ENCODE measurements around the gene PTCHD4.

The PTCHD4 gene

GRCh38 chr6:48099713-48100587, 11.0 kb downstream of the PTCHD4 start:
- no peak for DNase-seq

DNA sequence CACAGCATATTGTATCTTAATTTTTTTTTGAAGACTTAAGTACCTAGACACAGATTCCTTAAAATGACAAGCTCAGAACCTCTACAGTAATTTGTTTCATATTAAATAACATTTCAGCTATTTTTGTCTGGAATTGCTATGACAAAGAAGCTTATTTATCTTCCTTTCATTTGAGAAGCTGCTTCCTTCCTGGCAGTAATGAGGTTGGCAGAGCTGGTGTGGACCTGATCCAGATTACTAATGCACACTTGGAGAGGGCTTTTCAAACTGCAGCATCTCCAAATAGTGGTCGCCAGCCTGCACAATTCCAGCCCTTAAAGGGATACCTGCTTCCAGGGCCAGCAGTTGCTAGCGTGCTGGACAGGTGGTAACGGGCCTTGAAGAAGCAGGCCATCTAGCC, 12.1 kb downstream of the PTCHD4 start:
- no peak for DNase-seq

GRCh38 chr6:48092550-48093217, 18.3 kb downstream of the PTCHD4 start:
- no peak for DNase-seq

- DNase-seq, result no peak
Observed at GRCh38 chr6:48090546-48090945, 20.5 kb downstream of the PTCHD4 start.

DNA sequence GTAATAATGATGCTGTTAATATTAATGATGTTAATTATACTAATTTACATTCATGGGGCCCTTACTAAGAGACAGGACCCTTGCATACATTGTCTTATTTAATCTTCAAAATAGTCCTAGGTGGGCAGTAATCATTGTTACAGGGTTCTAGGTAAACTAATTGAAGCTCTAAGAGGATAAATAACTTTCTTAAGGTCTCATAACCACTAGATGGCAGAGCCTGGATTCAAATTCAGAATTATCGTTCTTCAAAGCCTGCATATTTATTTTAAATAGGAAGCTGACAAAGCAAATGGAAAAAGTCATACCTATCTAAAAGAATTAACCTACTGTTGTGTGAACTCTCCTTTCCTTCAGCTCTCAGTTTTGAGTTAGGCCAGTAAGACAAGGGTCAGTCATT, 23.5 kb downstream of the PTCHD4 start:
- no peak for DNase-seq

DNA sequence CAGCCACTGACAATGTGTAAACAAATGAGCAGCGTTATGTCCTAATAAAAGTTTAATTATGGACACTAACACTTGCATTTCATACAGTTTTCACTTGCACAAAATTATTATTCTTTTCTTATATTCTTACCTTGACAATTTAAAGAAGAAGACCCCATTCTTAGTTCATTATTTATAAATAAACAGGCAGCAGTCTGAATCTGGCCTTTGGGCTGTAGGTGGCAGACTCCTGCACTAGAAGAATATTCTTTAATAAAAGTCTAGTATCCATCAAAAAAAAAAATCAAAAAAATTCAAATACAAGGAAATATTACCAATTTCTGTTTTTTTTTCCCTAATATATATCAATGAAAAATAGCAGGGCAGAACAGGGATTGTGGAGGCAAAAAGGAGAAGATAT, 24.8 kb downstream of the PTCHD4 start:
- no peak for DNase-seq

DNA sequence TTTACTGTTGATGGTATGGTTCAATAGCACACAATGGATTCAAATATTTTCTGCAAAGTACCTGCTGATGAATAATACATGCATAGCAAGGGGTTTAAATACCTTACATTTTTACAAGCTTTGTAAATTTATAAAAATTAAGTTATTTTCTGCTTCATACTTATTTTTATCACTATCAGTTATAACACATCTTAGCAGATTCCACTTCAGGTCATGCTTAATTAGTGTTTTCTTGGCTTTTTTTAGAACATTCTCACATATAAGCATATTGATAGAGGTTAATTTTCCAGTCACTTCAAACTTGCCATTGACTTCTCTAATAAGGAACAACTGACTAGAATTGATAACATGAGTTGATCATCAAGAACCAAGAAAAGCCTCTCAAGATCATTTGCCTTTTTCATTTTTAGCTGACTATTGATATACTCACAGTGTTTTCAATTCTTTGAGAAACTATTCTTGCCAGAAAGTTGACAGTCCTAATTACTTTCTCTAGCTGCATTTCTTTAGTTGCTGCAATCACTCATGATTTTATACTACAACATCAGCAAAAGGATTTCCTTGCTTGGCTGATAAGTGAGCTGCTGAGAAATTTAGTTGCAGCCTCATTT, 25.8 kb downstream of the PTCHD4 start:
- no peak for DNase-seq

DNA sequence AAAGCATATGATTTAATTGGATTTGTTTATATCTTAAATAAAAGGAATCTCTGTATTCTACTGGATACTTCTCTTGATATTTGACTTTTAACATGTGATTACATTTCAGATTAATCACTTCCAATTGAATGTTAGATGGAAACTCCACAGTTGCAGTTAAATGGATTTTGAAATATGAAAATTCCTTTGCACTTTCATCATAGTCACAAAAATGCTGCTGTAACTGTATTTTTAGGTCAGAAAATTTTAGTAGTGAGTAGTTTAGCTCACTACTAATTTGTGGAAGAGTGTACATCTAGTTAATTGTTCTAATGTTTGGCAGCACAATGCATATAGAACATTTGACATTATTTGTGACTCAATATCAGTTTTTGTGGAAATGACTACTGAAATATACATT, 26.8 kb downstream of the PTCHD4 start:
- DNase-seq, result no peak

- DNase-seq, result no peak
Observed at GRCh38 chr6:48080227-48081009, 30.6 kb downstream of the PTCHD4 start.

GRCh38 chr6:48078120-48078519, 32.9 kb downstream of the PTCHD4 start:
- no peak for DNase-seq

- no peak for DNase-seq
Observed at GRCh38 chr6:48075181-48075580, 35.8 kb downstream of the PTCHD4 start.

DNA sequence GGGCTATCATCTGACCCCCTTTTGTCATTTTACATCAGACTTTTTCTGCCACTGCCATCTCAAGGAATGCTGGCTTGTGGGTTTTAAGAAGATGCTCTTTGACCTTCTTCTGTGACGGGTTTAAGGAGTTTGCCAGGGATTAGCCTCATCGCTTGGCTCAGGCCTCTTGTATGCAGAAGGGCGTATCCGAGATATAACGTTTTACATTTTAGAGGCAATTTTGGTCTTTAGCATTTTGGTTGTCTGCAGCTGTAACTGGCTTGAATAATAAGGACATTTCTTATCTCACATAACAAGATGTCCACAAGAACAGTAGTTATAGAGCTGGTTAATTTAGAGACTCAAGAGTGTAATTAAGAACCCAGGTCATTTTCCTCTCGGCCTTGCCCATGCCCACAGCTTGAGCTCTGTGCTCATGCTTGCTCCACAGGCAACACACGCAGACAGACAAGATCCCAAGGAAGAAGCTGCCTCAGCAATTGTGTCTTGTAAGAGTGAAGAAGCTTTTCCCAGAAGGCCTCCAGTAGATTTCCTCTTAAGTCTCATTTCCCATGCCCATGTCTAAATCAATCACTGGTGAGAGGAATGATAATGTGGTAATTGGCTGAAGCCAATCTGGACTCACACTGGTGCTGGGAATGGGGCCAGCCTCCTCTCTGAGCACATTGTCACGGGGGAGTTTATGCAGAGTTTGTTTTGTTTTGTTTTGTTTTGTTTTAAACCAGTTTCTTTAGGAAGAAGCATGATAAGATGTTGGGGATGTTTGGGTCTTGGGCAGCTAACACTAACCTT, 36.8 kb downstream of the PTCHD4 start:
- DNase-seq, result no peak

DNA sequence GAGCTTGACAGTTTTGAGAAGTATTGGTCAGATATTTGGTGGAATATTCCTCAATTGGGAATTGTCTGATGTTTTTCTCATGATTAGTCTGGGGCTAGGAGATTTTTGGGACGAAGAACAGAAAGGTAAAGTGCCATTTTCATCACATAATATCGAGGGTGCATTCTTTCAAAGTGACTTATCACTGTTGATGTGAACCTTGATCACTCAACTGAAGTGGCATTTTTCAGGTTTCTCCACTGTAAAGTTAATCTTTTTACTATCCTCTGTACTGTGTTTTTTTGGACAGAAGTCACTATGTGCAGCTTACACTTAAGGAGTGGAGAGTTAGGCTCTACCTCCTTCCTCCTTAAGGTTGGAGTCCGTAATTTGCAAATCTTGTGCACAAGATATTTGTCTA, 39.2 kb downstream of the PTCHD4 start:
- DNase-seq, result no peak

- no peak for DNase-seq
Observed at GRCh38 chr6:48069280-48069679, 41.7 kb downstream of the PTCHD4 start.

GRCh38 chr6:48068278-48069251, 42.4 kb downstream of the PTCHD4 start:
- no peak for DNase-seq

DNA sequence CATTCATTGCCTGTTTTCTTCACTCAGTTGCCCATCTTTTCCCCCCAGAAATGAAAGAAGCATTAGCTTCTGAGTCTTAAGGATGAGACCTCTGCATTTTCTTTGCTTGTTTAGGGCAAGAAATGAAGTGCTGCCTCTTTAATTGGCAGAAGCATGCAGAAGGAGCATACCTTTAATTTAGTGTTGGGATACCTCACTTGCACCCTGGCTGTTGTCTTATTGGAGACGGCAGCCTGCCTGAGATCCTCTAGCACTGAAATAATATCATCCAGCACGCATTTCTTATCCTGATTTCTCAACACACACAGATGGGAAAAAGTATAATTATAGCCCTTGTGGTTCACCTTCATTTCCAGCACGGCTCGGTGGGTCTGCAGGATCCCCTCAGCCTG, 43.1 kb downstream of the PTCHD4 start:
- no peak for DNase-seq

GRCh38 chr6:48067148-48067712, 43.8 kb downstream of the PTCHD4 start:
- DNase-seq, result no peak

DNA sequence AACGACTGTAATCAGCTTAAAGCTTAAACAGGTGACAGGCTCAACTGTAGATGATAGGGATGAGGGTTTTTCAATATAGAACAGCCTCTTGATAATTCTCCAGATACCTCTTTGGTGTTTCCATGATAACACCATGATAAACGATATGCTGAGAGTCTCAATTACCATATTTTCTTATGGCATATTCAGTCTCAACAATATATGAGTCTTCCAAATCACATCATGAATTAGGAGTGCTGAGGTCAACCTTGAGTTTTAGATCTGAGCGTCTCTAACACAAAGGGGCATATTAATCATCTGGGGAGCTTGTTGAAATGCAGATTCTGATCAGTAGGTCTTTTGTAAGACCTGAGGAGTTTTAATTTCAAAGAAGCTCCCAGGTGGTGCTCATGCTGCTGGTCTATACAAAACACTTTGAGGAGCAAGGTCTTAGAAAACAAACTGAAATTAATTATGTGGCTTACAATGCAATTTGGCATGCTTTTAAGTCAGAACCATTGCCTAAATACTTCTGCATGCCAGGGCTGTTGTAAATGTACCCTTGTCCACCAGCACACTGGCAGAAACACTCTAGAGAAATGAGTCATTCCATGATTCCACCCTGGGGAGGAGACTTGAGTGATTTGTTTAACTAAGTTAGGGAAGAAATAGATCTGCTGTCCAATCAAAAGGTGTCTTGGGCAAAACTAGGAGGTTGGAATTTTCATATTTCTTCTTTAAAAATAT, 49.6 kb downstream of the PTCHD4 start:
- DNase-seq, result no peak

All from stimulated activated CD4-positive, alpha-beta T cell treated with anti-CD3 and anti-CD28 coated beads, Interleukin-12 subunit alpha, Interleukin-12 subunit beta, amount 100 ng/mL, for 4 hours (primary cell).